Esophagus squamous epithelium (tissue), 5 donors: ENCODE measurements around the gene TTC28. TPM values are rescaled to one million over a fixed set of nuclear protein-coding genes. Genes with fewer than 3 reads are reported as not detected.
A peak's percentile ranks its signal among the peaks of the same experiment; 100 is the strongest.

ENCODE experiments used
- DNase-seq: peaks from one replicate; lab custom pipeline; 2025; lab: John Stamatoyannopoulos, UW
- H3K27ac ChIP-seq, 4 donors: fragments of 200-600 bp; sonication (generic); one replicate each; pipeline ENCODE4 v1.5.1; 2016 to 2019; ENCODE audit warnings: mild to moderate bottlenecking in 1 of 4
- H3K27me3 ChIP-seq, 4 donors: fragments of 200-600 bp; sonication (generic); 1 replicate in 3 of 4; 2 replicates in 1 of 4; pipeline versions ENCODE4 v1.5.1 to v1.6.0; 2017 to 2021; ENCODE audit warnings: antibody characterized with exemption in 1 of 4
- H3K36me3 ChIP-seq, 3 donors: fragments of 200-600 bp; sonication (generic); one replicate each; pipeline ENCODE4 v1.5.1; 2016 to 2019
- H3K4me1 ChIP-seq, 3 donors: fragments of 200-600 bp; sonication (generic); one replicate each; pipeline ENCODE4 v1.5.1; 2017 to 2019
- H3K4me3 ChIP-seq, 4 donors: fragments of 200-600 bp; sonication (generic); 1 replicate in 3 of 4; 2 replicates in 1 of 4; pipeline ENCODE4 v1.5.1; 2016 to 2019; ENCODE audit warnings: mild to moderate bottlenecking in 2 of 4, moderate library complexity in 1 of 4
- H3K9me3 ChIP-seq, 3 donors: fragments of 200-600 bp; sonication (generic); one replicate each; pipeline ENCODE4 v1.5.1; 2016 to 2019
- CTCF ChIP-seq, 6 experiments: fragments of 450-650 bp in 4 of 6; fragments of 200-600 bp in 2 of 6; sonication (generic) in 2 of 6; IDR thresholded peaks; one replicate each; pipeline ENCODE4 v1.5.1; 2016 to 2019; ENCODE audit warnings: antibody characterized with exemption in 6 of 6, mild to moderate bottlenecking in 4 of 6, moderate library complexity in 4 of 6
- POLR2A ChIP-seq, 4 donors: fragments of 450-650 bp; IDR thresholded peaks; one replicate each; pipeline ENCODE4 v1.6.1; 2017; ENCODE audit warnings: antibody characterized with exemption in 4 of 4, mild to moderate bottlenecking in 4 of 4, moderate library complexity in 3 of 4
- WGBS, 2 donors: methylation state at CpG; one replicate each; pipeline ENCODE4 v1.1.5; 2018; 5-methylcytosine and 5-hydroxymethylcytosine counted together
- intact Hi-C: fragments of 100-400 bp; cut with DNase I; formaldehyde crosslinking; loops from one replicate; pipeline ENCODE4 v1.15.0; 2022
- total RNA-seq, 4 donors: library from RNA; depleted of rRNA; stranded (reverse); fragments of >200 nt; gene quantifications; one replicate each; pipeline ENCODE4 v1.1.0, GENCODE V29; 2016
- donor health status: DM: yes; HTN: yes; CAD: no.

TTC28 gene
- total RNA-seq, 4 donors from 2014 or later = 6.0 to 21.4 (median 7.7) TPM

- Histone ChIP-seq H3K4me3 (no peak overlapping the region), H3K4me1 (peaks cover 0 to 46% (median 15%) of the 10 kb centered on the region in 3 donors), H3K9me3 (peaks cover 0 to 6% (median 0%) of the 10 kb centered on the region in 3 donors), H3K27me3 (no peaks in the 10 kb centered on the region), H3K27ac (peak overlapping the region in 1 of 4 donors; percentile 14), H3K36me3 (no peaks in the 10 kb centered on the region)
- intact Hi-C loops = no loop called here
- no peak for DNase-seq
- no peak for TF ChIP-seq POLR2A (IDR thresholded peaks at IDR 0.05)
- TF ChIP-seq CTCF (IDR thresholded peaks at IDR 0.05) = no peak
- WGBS, 2 donors = 71 to 72% methylated on average over 1 to 2 of the region's 2 CpGs
Observed at GRCh38 chr22:28139961-28140360, 539.7 kb downstream of the TTC28 start.

- no peak overlapping the region for H3K4me3 ChIP-seq
- H3K27me3 ChIP-seq = no peaks in the 10 kb centered on the region
- peaks cover 0 to 6% (median 0%) of the 10 kb centered on the region in 3 donors for H3K9me3 ChIP-seq
- TF ChIP-seq POLR2A (IDR thresholded peaks at IDR 0.05) (no peak), CTCF (IDR thresholded peaks at IDR 0.05) (no peak)
- H3K4me1 ChIP-seq = peaks cover 0 to 43% (median 15%) of the 10 kb centered on the region in 3 donors
- WGBS, 2 donors = 78 to 100% methylated on average over 1 of the region's 1 CpG
- H3K36me3 ChIP-seq = no peaks in the 10 kb centered on the region
- intact Hi-C loops = no loop called here
- no peak for DNase-seq
- H3K27ac ChIP-seq = peak overlapping the region in 1 of 4 donors; percentile 14
Observed at GRCh38 chr22:28139516-28139915, 540.1 kb downstream of the TTC28 start.

GRCh38 chr22:28137036-28137435 lies 542.6 kb downstream of the TTC28 start:
- H3K27ac ChIP-seq = no peak overlapping the region
- no peaks in the 10 kb centered on the region for H3K36me3 ChIP-seq
- TF ChIP-seq POLR2A (IDR thresholded peaks at IDR 0.05) = no peak
- no peak for TF ChIP-seq CTCF (IDR thresholded peaks at IDR 0.05)
- H3K4me1 ChIP-seq = peaks cover 0 to 23% (median 9%) of the 10 kb centered on the region in 3 donors
- H3K27me3 ChIP-seq = no peaks in the 10 kb centered on the region
- H3K4me3 ChIP-seq = no peak overlapping the region
- DNase-seq = no peak
- H3K9me3 ChIP-seq = peaks cover 0 to 6% (median 0%) of the 10 kb centered on the region in 3 donors
- 89 to 98% methylated on average over 3 of the region's 3 CpGs for whole genome bisulfite sequencing, 2 donors
- intact Hi-C loops = no loop called here

GRCh38 chr22:28132466-28132865 lies 547.2 kb downstream of the TTC28 start:
- intact Hi-C loops = no loop called here
- H3K4me1 ChIP-seq = no peaks in the 10 kb centered on the region
- no peaks in the 10 kb centered on the region for H3K36me3 ChIP-seq
- H3K9me3 ChIP-seq = peaks cover 0 to 3% (median 0%) of the 10 kb centered on the region in 3 donors
- H3K4me3 ChIP-seq = no peak overlapping the region
- DNase-seq = no peak
- 71 to 82% methylated on average over 2 of the region's 2 CpGs for WGBS, 2 donors
- no peaks in the 10 kb centered on the region for H3K27me3 ChIP-seq
- H3K27ac ChIP-seq = no peak overlapping the region
- TF ChIP-seq POLR2A (IDR thresholded peaks at IDR 0.05) (no peak), CTCF (IDR thresholded peaks at IDR 0.05) (no peak)

- Histone ChIP-seq H3K27me3 (no peaks in the 10 kb centered on the region), H3K27ac (no peak overlapping the region), H3K4me3 (no peak overlapping the region), H3K9me3 (no peaks in the 10 kb centered on the region), H3K4me1 (no peaks in the 10 kb centered on the region), H3K36me3 (no peaks in the 10 kb centered on the region)
- no peak for DNase-seq
- no peak for TF ChIP-seq CTCF (IDR thresholded peaks at IDR 0.05)
- no peak for TF ChIP-seq POLR2A (IDR thresholded peaks at IDR 0.05)
- intact Hi-C loops = no loop called here
- WGBS, 2 donors = 88 to 90% methylated on average over 5 to 7 of the region's 7 CpGs
Observed at GRCh38 chr22:28129319-28129962, 550.2 kb downstream of the TTC28 start.
